GM19240 (cell line): ENCODE measurements around the gene NDUFS2.

Source experiments
- DNase-seq: peaks from one replicate; pipeline ENCODE4 v3.0.0; 2011; ENCODE audit warnings: low spot score; ENCODE audit not compliant: insufficient read length

The NDUFS2 gene

GRCh38 chr1:161195171-161195570 lies 7.0 kb upstream of the NDUFS2 start:
- no peak for DNase-seq

- no peak for DNase-seq
Measured at GRCh38 chr1:161196111-161196510, 6.1 kb upstream of the NDUFS2 start.

GRCh38 chr1:161196521-161197451 lies 5.4 kb upstream of the NDUFS2 start:
- DNase-seq, result no peak

GRCh38 chr1:161197560-161198193 lies 4.5 kb upstream of the NDUFS2 start:
- no peak for DNase-seq

- no peak for DNase-seq
Measured at GRCh38 chr1:161198194-161198896, 3.8 kb upstream of the NDUFS2 start.

GRCh38 chr1:161198897-161199431 lies 3.2 kb upstream of the NDUFS2 start, which contains the start of gene ADAMTS4:
Gene ADAMTS4, minus strand, starts transcription at chr1:161199054. Its CDS starts 427 bp downstream, at chr1:161198627.
- DNase-seq, result no peak

GRCh38 chr1:161199506-161200139 lies 2.5 kb upstream of the NDUFS2 start:
- DNase-seq, result no peak

- no peak for DNase-seq
Measured at GRCh38 chr1:161200421-161200991, 1.7 kb upstream of the NDUFS2 start.

- no peak for DNase-seq
Measured at GRCh38 chr1:161200992-161201835, 953 bp upstream of the NDUFS2 start.

- DNase-seq, result no peak
Measured at GRCh38 chr1:161206411-161207140, 4.4 kb downstream of the NDUFS2 start.

- DNase-seq, result no peak
Measured at GRCh38 chr1:161207173-161207572, 5.0 kb downstream of the NDUFS2 start.

- peak; percentile 64 for DNase-seq
Measured at GRCh38 chr1:161209790-161210409, 7.7 kb downstream of the NDUFS2 start.

GRCh38 chr1:161214369-161214768 lies 12.2 kb downstream of the NDUFS2 start:
- no peak for DNase-seq

- no peak for DNase-seq
Measured at GRCh38 chr1:161215076-161215475, 12.9 kb downstream of the NDUFS2 start, which contains the start of gene FCER1G. Gene FCER1G, plus strand, starts transcription at chr1:161215295. Its CDS starts 27 bp downstream, at chr1:161215322.

- peak; percentile 36 for DNase-seq
Measured at GRCh38 chr1:161216945-161217712, 15.0 kb downstream of the NDUFS2 start.

GRCh38 chr1:161217831-161218230 lies 15.7 kb downstream of the NDUFS2 start:
- no peak for DNase-seq

GRCh38 chr1:161218301-161219077 lies 16.3 kb downstream of the NDUFS2 start:
- DNase-seq, result no peak
